Ovary (tissue), 9 donors: Measurements from ENCODE around the gene OSBPL2. TPM values are rescaled to one million over a fixed set of nuclear protein-coding genes. Genes with fewer than 3 reads are reported as not detected.

Source experiments
- DNase-seq, 5 donors: peaks; one replicate each; pipeline ENCODE4 v3.0.0-alpha.2; 2019 to 2020
- H3K27ac ChIP-seq, 2 donors: fragments of 200-600 bp; one replicate each; pipeline versions ENCODE4 v1.5.1 to v1.8.0; 2019 to 2022
- H3K27me3 ChIP-seq: fragments of 200-600 bp; one replicate; pipeline ENCODE4 v1.8.0; 2022
- H3K36me3 ChIP-seq: fragments of 200-600 bp; sonication (generic); one replicate; pipeline ENCODE4 v1.5.1; 2019
- H3K4me1 ChIP-seq: one replicate; pipeline ENCODE4 v1.8.1; 2013; ENCODE audit warnings: mild to moderate bottlenecking, moderate library complexity; ENCODE audit not compliant: insufficient read depth
- H3K4me3 ChIP-seq: fragments of 200-600 bp; sonication (generic); one replicate; pipeline ENCODE4 v1.5.1; 2017
- H3K9me3 ChIP-seq, 2 donors: fragments of 200-600 bp in 1 of 2; sonication (generic) in 1 of 2; one replicate each; pipeline versions ENCODE4 v1.5.1 to v1.8.1; 2013 to 2019; ENCODE audit warnings: mild to moderate bottlenecking in 1 of 2, moderate library complexity in 1 of 2
- EP300 ChIP-seq: sonication (generic); formaldehyde crosslinking; IDR thresholded peaks from one replicate; pipeline ENCODE4 v1.6.1; 2017; ENCODE audit warnings: antibody characterized with exemption
- POLR2A ChIP-seq: fragments of 450-650 bp; IDR thresholded peaks from one replicate; pipeline ENCODE4 v1.6.1; 2017; ENCODE audit warnings: antibody characterized with exemption, mild to moderate bottlenecking, moderate library complexity
- WGBS, 3 donors: extraction: QIAGEN DNeasy Blood & Tissue Kit in 1 of 3; methylation state at CpG; one replicate each; pipeline versions ENCODE4 v1.1.5 to v1.1.7; 2013 to 2017; 5-methylcytosine and 5-hydroxymethylcytosine counted together
- intact Hi-C, 4 donors: fragments of 100-400 bp; cut with DNase I; formaldehyde crosslinking; loops; one replicate each; pipeline versions ENCODE4 v1.11.0 to v1.15.1; 2022 to 2023
- microRNA-seq, 3 donors: library from miRNA; unstranded; fragments of <30 nt; microRNA quantifications; one replicate each; pipeline versions ENCODE4 to v1.2.0, GENCODE V29; 2019 to 2020
- polyA plus RNA-seq, 2 donors: library from polyadenylated mRNA; stranded (reverse); fragments of 200-250 nt in 1 of 2; fragments of 350-450 nt in 1 of 2; fragmentation: Illumina TruSeq in 1 of 2; extraction: RNeasy Lipid Tissue Mini Kit (QIAGEN cat#74804) in 1 of 2; gene quantifications; one replicate each; pipeline ENCODE4 v1.2.3, GENCODE V29; 2013 to 2014
- total RNA-seq, 7 donors: library from RNA; depleted of rRNA in 2 of 7; stranded (reverse); fragments of >200 nt in 2 of 7; fragmentation: NEBNext Ultra II Directional in 3 of 7; extraction: Animal tissue kit (Norgen Biotek cat#: 25700) in 3 of 7; gene quantifications; one replicate each; pipeline versions ENCODE4 v1.1.0 to v1.2.4, GENCODE V29; 2016 to 2023
- TF ChIP-seq, protein P1 (sequence below), 3 donors: fragments of 450-650 bp in 2 of 3; fragments of 200-600 bp in 1 of 3; IDR thresholded peaks; one replicate each; pipeline versions ENCODE4 v1.5.1 to v1.8.0; 2016 to 2022; ENCODE audit warnings: antibody characterized with exemption in 3 of 3, mild to moderate bottlenecking in 1 of 3
- donor health status: DM: no; HTN: no; CAD: no; lungs with moderate emphysema.
- donor health status: DM: no; HTN: no; CAD: no.
- donor health status: Bipolar disorder and iron deficiency.
- donor health status: DM: yes; HTN: yes; CAD: no.
- donor health status: DM: no; HTN: no; CAD: no.
- donor health status: DM: yes; HTN: yes; CAD: no.

The OSBPL2 gene
- total and polyA plus RNA-seq, 9 donors: 14.2 to 42.2 (median 34.4) TPM

- no peak for DNase-seq
- Histone ChIP-seq H3K27me3 (no peaks in the 10 kb centered on the region), H3K9me3 (no peaks in the 10 kb centered on the region), H3K27ac (no peak overlapping the region), H3K4me3 (no peak overlapping the region), H3K4me1 (no peaks in the 10 kb centered on the region), H3K36me3 (no peaks in the 10 kb centered on the region)
- WGBS, 3 donors: 77 to 86% (median 81%) methylated on average over 13 to 14 of the region's 14 CpGs
- no peak for TF ChIP-seq POLR2A
- TF ChIP-seq, protein P1, sequence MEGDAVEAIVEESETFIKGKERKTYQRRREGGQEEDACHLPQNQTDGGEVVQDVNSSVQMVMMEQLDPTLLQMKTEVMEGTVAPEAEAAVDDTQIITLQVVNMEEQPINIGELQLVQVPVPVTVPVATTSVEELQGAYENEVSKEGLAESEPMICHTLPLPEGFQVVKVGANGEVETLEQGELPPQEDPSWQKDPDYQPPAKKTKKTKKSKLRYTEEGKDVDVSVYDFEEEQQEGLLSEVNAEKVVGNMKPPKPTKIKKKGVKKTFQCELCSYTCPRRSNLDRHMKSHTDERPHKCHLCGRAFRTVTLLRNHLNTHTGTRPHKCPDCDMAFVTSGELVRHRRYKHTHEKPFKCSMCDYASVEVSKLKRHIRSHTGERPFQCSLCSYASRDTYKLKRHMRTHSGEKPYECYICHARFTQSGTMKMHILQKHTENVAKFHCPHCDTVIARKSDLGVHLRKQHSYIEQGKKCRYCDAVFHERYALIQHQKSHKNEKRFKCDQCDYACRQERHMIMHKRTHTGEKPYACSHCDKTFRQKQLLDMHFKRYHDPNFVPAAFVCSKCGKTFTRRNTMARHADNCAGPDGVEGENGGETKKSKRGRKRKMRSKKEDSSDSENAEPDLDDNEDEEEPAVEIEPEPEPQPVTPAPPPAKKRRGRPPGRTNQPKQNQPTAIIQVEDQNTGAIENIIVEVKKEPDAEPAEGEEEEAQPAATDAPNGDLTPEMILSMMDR (IDR thresholded peaks at IDR 0.05): no peak
- TF ChIP-seq EP300: no peak
- intact Hi-C loops: no loop called here
Measured at GRCh38 chr20:62339647-62340062, 101.3 kb downstream of the OSBPL2 start.

DNA sequence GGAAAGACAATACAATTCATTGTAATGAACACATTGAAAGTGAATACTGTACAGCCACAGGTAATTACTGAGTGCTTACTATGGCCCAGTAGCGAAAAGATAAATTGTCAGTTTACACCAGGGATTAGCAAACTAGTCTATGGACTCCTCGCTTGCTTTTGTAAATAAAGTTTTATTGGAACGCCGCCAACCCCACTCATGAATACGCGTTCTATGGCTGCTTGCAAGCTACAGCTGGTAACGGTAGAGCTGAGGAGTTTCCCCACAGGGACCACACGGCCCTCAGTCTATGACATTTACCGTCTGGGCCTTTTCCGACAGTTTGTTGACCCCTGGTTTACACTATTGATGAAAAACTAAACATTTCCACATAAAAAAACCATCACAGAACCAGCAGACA is 104.6 kb downstream of the OSBPL2 start:
- TF ChIP-seq POLR2A (no peak), EP300 (no peak)
- TF ChIP-seq, protein P1 (IDR thresholded peaks at IDR 0.05): no peak
- Histone ChIP-seq H3K4me1 (no peaks in the 10 kb centered on the region), H3K27ac (no peak overlapping the region), H3K4me3 (no peak overlapping the region), H3K9me3 (no peaks in the 10 kb centered on the region), H3K36me3 (no peaks in the 10 kb centered on the region), H3K27me3 (no peaks in the 10 kb centered on the region)
- intact Hi-C loops: no loop called here
- no peak for DNase-seq
- 37 to 67% (median 48%) methylated on average over 10 of the region's 10 CpGs for WGBS, 3 donors

DNA sequence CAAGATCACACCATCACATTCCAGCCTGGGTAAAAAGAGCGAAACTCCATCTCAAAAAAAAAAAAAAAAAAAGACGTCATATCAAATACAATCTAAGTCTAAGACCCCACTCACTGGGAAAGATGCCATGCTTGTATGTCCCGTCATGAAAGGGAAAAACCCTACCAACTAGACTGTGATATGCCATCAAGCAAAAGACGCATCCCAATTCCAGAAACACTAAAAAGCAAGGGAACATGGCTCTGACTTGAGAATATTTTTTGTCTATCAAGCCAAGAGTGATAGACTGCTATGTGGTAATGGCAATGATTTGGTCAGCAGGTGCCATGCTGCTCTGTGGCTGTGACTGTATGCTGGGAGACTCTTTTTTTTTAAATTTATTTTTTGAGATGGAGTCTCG is 105.8 kb downstream of the OSBPL2 start:
- Histone ChIP-seq H3K4me3 (no peak overlapping the region), H3K27me3 (no peaks in the 10 kb centered on the region), H3K27ac (no peak overlapping the region), H3K9me3 (no peaks in the 10 kb centered on the region), H3K4me1 (no peaks in the 10 kb centered on the region), H3K36me3 (no peaks in the 10 kb centered on the region)
- intact Hi-C loops: no loop called here
- DNase-seq: no peak
- WGBS, 3 donors: 89 to 95% (median 92%) methylated on average over 5 of the region's 5 CpGs
- TF ChIP-seq EP300 (no peak), POLR2A (no peak)
- TF ChIP-seq, protein P1 (IDR thresholded peaks at IDR 0.05): no peak

DNA sequence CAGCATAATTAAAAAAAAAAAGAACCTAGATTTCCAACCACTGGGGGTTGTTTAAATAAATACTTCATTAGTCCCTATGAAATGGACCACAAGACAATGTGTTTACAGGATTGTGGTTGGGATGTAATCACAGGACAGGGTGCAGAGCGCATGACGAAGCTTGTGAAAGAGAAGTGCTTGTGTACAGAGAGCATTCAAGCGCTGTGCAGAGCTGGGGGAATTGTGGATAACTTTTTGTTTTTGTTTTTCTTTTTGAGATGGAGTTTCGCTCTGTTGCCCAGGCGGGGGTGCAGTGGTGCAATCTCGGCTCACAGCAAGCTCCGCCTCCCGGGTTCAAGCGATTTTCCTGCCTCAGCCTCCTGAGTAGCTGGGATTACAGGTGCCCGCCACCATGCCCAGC is 106.5 kb downstream of the OSBPL2 start:
- no peak for TF ChIP-seq POLR2A
- no peak for TF ChIP-seq EP300
- TF ChIP-seq, protein P1 (IDR thresholded peaks at IDR 0.05): no peak
- intact Hi-C loops: no loop called here
- Histone ChIP-seq H3K4me3 (no peak overlapping the region), H3K27me3 (no peaks in the 10 kb centered on the region), H3K9me3 (no peaks in the 10 kb centered on the region), H3K4me1 (no peaks in the 10 kb centered on the region), H3K36me3 (no peaks in the 10 kb centered on the region), H3K27ac (no peak overlapping the region)
- no peak for DNase-seq
- WGBS, 3 donors: 61 to 76% (median 66%) methylated on average over 10 of the region's 10 CpGs

Small RNAs within 50 kb of the gene (microRNA-seq; reads per million reads assigned to microRNA genes)
- 0 reads per million in 3 donors for gene MIR4758

Other genes with a start within 250 kb of the OSBPL2 start
- gene TAF4, start 172.6 kb upstream of the OSBPL2 start, total RNA-seq: 10 to 100 TPM; 15.6 to 34.7 (median 28.1) TPM
- gene TAF4, start 172.6 kb upstream of the OSBPL2 start, polyA plus RNA-seq: 10 to 100 TPM in 1 of 2 donors, 1 to 10 TPM in 1; 9.3 to 14.2 TPM
- 10 to 100 TPM; 21.5 to 62.2 (median 56.1) TPM for gene LSM14B, start 116.0 kb upstream of the OSBPL2 start, total RNA-seq
- gene LSM14B, start 116.0 kb upstream of the OSBPL2 start, polyA plus RNA-seq: 10 to 100 TPM; 21.7 to 39.8 TPM
- gene PSMA7, start 95.1 kb upstream of the OSBPL2 start, total RNA-seq: 100 to 1,000 TPM; 163 to 214 (median 168) TPM
- gene PSMA7, start 95.1 kb upstream of the OSBPL2 start, polyA plus RNA-seq: 100 to 1,000 TPM; 105 to 212 TPM
- gene SS18L1, start 94.8 kb upstream of the OSBPL2 start, total RNA-seq: 10 to 100 TPM in 6 of 7 donors, 1 to 10 TPM in 1; 9.5 to 14.3 (median 12.4) TPM
- gene SS18L1, start 94.8 kb upstream of the OSBPL2 start, polyA plus RNA-seq: 1 to 10 TPM; 7.7 to 8.7 TPM
- gene MTG2, start 55.5 kb upstream of the OSBPL2 start, total RNA-seq: 10 to 100 TPM; 16.2 to 36.9 (median 33.3) TPM
- gene MTG2, start 55.5 kb upstream of the OSBPL2 start, polyA plus RNA-seq: 10 to 100 TPM; 12.7 to 35.5 TPM
- gene HRH3, start 18.2 kb upstream of the OSBPL2 start, total RNA-seq: not detected
- not detected for gene HRH3, start 18.2 kb upstream of the OSBPL2 start, polyA plus RNA-seq
- gene ADRM1, start 64.5 kb downstream of the OSBPL2 start, total RNA-seq: 100 to 1,000 TPM in 1 of 7 donors, 10 to 100 TPM in 6; 42.8 to 109 (median 56.3) TPM
- gene ADRM1, start 64.5 kb downstream of the OSBPL2 start, polyA plus RNA-seq: 10 to 100 TPM in 1 of 2 donors, 1 to 10 TPM in 1; 7.8 to 52.5 TPM
- 100 to 1,000 TPM in 1 of 7 donors, 10 to 100 TPM in 6; 24.7 to 115 (median 51.2) TPM for gene LAMA5, start 128.8 kb downstream of the OSBPL2 start, total RNA-seq
- 10 to 100 TPM in 1 of 2 donors, 1 to 10 TPM in 1; 4.7 to 42.2 TPM for gene LAMA5, start 128.8 kb downstream of the OSBPL2 start, polyA plus RNA-seq
- gene RPS21, start 148.6 kb downstream of the OSBPL2 start, total RNA-seq: 1,000 to 10,000 TPM; 2,424 to 8,739 (median 2,977) TPM
- gene RPS21, start 148.6 kb downstream of the OSBPL2 start, polyA plus RNA-seq: 1,000 to 10,000 TPM; 1,038 to 9,967 TPM
- 1 to 10 TPM; 3.6 to 7.0 (median 4.9) TPM for gene CABLES2, start 168.8 kb downstream of the OSBPL2 start, total RNA-seq
- gene CABLES2, start 168.8 kb downstream of the OSBPL2 start, polyA plus RNA-seq: 1 to 10 TPM; 2.7 to 4.1 TPM
- under 1 TPM in 2 of 7 donors, not detected in 5; 0.32 to 0.46 TPM for gene RBBP8NL, start 189.0 kb downstream of the OSBPL2 start, total RNA-seq
- not detected for gene RBBP8NL, start 189.0 kb downstream of the OSBPL2 start, polyA plus RNA-seq
- gene GATA5, start 237.5 kb downstream of the OSBPL2 start, total RNA-seq: 1 to 10 TPM in 2 of 7 donors, under 1 TPM in 3, not detected in 2; 0.13 to 5.5 (median 0.92) TPM
- gene GATA5, start 237.5 kb downstream of the OSBPL2 start, polyA plus RNA-seq: 1 to 10 TPM in 1 of 2 donors, under 1 TPM in 1; 0.08 to 1.3 TPM